ENCODE measurements around the gene IFT43.

The IFT43 gene

DNA sequence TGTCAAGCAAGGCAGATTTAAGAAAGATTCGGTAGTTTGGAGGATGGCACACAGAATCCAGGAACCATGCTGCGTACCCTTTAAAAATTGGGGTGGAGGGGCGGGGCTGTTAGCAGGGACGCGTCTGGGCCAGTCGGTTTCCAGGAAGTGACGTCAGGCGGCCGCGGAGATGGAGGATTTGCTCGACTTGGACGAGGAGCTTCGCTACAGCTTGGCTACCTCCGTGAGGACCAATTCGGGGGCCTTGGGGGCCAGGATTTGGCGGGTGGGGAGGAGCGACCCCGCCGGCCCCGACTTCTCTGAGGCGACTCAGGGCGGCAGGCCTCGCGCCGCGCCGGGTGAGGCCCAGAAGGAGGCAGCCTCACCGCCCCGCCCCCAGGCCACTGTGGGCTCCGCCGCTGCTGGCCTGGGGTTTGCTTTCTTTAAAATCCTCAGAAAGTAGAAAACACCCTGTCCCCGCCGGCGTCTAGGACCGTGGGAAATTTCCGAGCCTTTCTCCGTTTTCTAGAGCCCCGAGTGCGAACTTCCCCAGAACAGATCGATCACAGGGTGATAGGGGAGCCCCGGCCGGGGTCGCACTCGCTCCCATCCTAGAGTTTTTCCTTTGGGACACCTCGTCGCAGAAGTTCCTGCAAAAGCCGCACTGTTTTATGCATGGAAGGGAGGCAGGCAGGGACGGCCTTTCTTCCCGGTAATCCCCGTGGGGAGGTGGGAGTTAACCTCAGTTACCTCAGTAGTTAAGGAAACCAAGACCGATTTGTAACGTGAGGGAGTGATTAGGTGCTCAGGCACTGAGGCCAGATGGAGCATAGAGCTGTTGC is at the start of gene IFT43:
TSS of gene IFT43 (plus strand) at position 146 of the 821 bp plus-strand sequence. CDS start at position 170, 24 bp downstream.
- Histone ChIP-seq H3K36me3 (ENCODE audit: control insufficient read depth in 5 of 5, insufficient read depth in 5 of 5, low read length in 5 of 5) (peaks cover 0 to 8% (median 2%) of the 10 kb centered on the region in 5 donors), H3K9ac (ENCODE audit: low read length in 5 of 5) (peak within 1 kb of the TSS; percentile 75 to 96 (median 88)), H3K27ac (ENCODE audit: low read depth, low read length) (peak within 1 kb of the TSS; percentile 78), H3K9me3 (ENCODE audit: control insufficient read depth in 5 of 5, low read length in 5 of 5) (no peaks in the 10 kb centered on the region), H3K4me1 (ENCODE audit: control insufficient read depth in 5 of 5, insufficient read depth in 5 of 5, low read length in 5 of 5) (peaks cover 10 to 53% (median 42%) of the 10 kb centered on the region in 5 donors), H3K27me3 (ENCODE audit: control insufficient read depth in 5 of 5, insufficient read depth in 4 of 5, low read length in 5 of 5) (no peaks in the 10 kb centered on the region), H3K4me3 (ENCODE audit: low read depth in 1 of 5, low read length in 5 of 5) (peak within 1 kb of the TSS; percentile 70 to 88 (median 81))

GRCh38 chr14:75939200-75939599 is 46.4 kb upstream of the IFT43 start:
- no peak overlapping the region for H3K9ac ChIP-seq (ENCODE audit: low read length in 5 of 5)
- H3K4me1 ChIP-seq (ENCODE audit: control insufficient read depth in 5 of 5, insufficient read depth in 5 of 5, low read length in 5 of 5): no peaks in the 10 kb centered on the region
- H3K27me3 ChIP-seq (ENCODE audit: control insufficient read depth in 5 of 5, insufficient read depth in 4 of 5, low read length in 5 of 5): no peaks in the 10 kb centered on the region

GRCh38 chr14:75941030-75941429 is 44.5 kb upstream of the IFT43 start:
- no peaks in the 10 kb centered on the region for H3K9me3 ChIP-seq (ENCODE audit: control insufficient read depth in 5 of 5, low read length in 5 of 5)
- no peak overlapping the region for H3K4me3 ChIP-seq (ENCODE audit: low read depth in 1 of 5, low read length in 5 of 5)
- H3K27me3 ChIP-seq (ENCODE audit: control insufficient read depth in 5 of 5, insufficient read depth in 4 of 5, low read length in 5 of 5): no peaks in the 10 kb centered on the region
- H3K36me3 ChIP-seq (ENCODE audit: control insufficient read depth in 5 of 5, insufficient read depth in 5 of 5, low read length in 5 of 5): peaks cover 0 to 7% (median 0%) of the 10 kb centered on the region in 5 donors
- no peak overlapping the region for H3K27ac ChIP-seq (ENCODE audit: low read depth, low read length)
- no peak overlapping the region for H3K9ac ChIP-seq (ENCODE audit: low read length in 5 of 5)
- no peaks in the 10 kb centered on the region for H3K4me1 ChIP-seq (ENCODE audit: control insufficient read depth in 5 of 5, insufficient read depth in 5 of 5, low read length in 5 of 5)

More at GRCh38 chr14:75939200-75939599, 46.4 kb upstream of the IFT43 start:
- H3K9me3 ChIP-seq (ENCODE audit: control insufficient read depth in 5 of 5, low read length in 5 of 5): no peaks in the 10 kb centered on the region
- no peak overlapping the region for H3K27ac ChIP-seq (ENCODE audit: low read depth, low read length)
- H3K4me3 ChIP-seq (ENCODE audit: low read depth in 1 of 5, low read length in 5 of 5): no peak overlapping the region
- H3K36me3 ChIP-seq (ENCODE audit: control insufficient read depth in 5 of 5, insufficient read depth in 5 of 5, low read length in 5 of 5): peaks cover 0 to 7% (median 0%) of the 10 kb centered on the region in 5 donors

- H3K4me3 ChIP-seq (ENCODE audit: low read depth in 1 of 5, low read length in 5 of 5): no peak overlapping the region
- no peaks in the 10 kb centered on the region for H3K27me3 ChIP-seq (ENCODE audit: control insufficient read depth in 5 of 5, insufficient read depth in 4 of 5, low read length in 5 of 5)
- no peak overlapping the region for H3K27ac ChIP-seq (ENCODE audit: low read depth, low read length)
Observed at GRCh38 chr14:75944607-75945241, 40.8 kb upstream of the IFT43 start.

DNA sequence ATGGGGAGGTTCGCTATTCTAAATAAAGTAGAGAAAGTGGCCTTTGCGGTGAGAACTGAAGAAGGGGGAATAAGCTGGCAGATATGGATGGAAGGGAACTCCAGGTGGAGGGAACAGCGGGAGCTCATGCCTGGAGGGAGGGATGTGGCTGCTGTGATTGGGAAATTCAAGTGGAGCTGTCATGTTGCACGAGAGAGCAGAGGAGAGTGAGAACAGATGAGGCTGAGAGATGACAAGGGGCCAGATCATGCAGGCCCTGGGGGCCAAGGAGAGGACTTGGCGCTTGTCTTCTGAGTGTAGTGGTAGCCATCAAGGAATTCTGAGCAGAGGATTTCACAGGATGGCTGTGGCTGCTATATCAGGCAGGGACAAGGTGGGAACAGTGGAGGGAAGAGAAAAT is 38.8 kb upstream of the IFT43 start:
- no peaks in the 10 kb centered on the region for H3K9me3 ChIP-seq (ENCODE audit: control insufficient read depth in 5 of 5, low read length in 5 of 5)
- no peaks in the 10 kb centered on the region for H3K27me3 ChIP-seq (ENCODE audit: control insufficient read depth in 5 of 5, insufficient read depth in 4 of 5, low read length in 5 of 5)
- H3K4me3 ChIP-seq (ENCODE audit: low read depth in 1 of 5, low read length in 5 of 5): no peak overlapping the region
- H3K4me1 ChIP-seq (ENCODE audit: control insufficient read depth in 5 of 5, insufficient read depth in 5 of 5, low read length in 5 of 5): no peaks in the 10 kb centered on the region
- H3K36me3 ChIP-seq (ENCODE audit: control insufficient read depth in 5 of 5, insufficient read depth in 5 of 5, low read length in 5 of 5): peaks cover 0 to 7% (median 0%) of the 10 kb centered on the region in 5 donors
- H3K9ac ChIP-seq (ENCODE audit: low read length in 5 of 5): no peak overlapping the region
- no peak overlapping the region for H3K27ac ChIP-seq (ENCODE audit: low read depth, low read length)

More at GRCh38 chr14:75944607-75945241, 40.8 kb upstream of the IFT43 start:
- Histone ChIP-seq H3K36me3 (ENCODE audit: control insufficient read depth in 5 of 5, insufficient read depth in 5 of 5, low read length in 5 of 5) (peaks cover 0 to 7% (median 0%) of the 10 kb centered on the region in 5 donors), H3K4me1 (ENCODE audit: control insufficient read depth in 5 of 5, insufficient read depth in 5 of 5, low read length in 5 of 5) (no peaks in the 10 kb centered on the region), H3K9ac (ENCODE audit: low read length in 5 of 5) (no peak overlapping the region), H3K9me3 (ENCODE audit: control insufficient read depth in 5 of 5, low read length in 5 of 5) (no peaks in the 10 kb centered on the region)

DNA sequence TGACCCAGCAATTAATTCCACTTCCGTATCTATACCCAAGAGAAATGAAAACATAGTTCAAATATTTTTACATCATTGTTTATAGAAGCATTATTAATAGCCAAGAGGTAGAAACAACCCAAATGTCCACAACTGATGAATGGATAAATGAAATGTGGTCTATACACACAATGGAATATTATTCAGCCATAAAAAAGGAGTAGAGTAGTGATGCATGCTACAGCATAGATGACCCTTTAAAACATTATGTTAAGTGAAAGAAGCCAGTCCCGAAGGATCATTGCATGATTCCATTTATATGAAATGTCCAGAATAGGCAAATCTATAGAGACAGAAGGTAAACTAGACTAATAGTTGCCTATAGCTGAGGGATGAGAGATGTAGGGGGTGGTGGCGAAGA is 33.1 kb upstream of the IFT43 start:
- peaks cover 0 to 9% (median 4%) of the 10 kb centered on the region in 5 donors for H3K36me3 ChIP-seq (ENCODE audit: control insufficient read depth in 5 of 5, insufficient read depth in 5 of 5, low read length in 5 of 5)
- H3K9me3 ChIP-seq (ENCODE audit: control insufficient read depth in 5 of 5, low read length in 5 of 5): no peaks in the 10 kb centered on the region
- no peak overlapping the region for H3K4me3 ChIP-seq (ENCODE audit: low read depth in 1 of 5, low read length in 5 of 5)
- no peak overlapping the region for H3K9ac ChIP-seq (ENCODE audit: low read length in 5 of 5)
- no peaks in the 10 kb centered on the region for H3K4me1 ChIP-seq (ENCODE audit: control insufficient read depth in 5 of 5, insufficient read depth in 5 of 5, low read length in 5 of 5)
- H3K27ac ChIP-seq (ENCODE audit: low read depth, low read length): no peak overlapping the region
- H3K27me3 ChIP-seq (ENCODE audit: control insufficient read depth in 5 of 5, insufficient read depth in 4 of 5, low read length in 5 of 5): no peaks in the 10 kb centered on the region

DNA sequence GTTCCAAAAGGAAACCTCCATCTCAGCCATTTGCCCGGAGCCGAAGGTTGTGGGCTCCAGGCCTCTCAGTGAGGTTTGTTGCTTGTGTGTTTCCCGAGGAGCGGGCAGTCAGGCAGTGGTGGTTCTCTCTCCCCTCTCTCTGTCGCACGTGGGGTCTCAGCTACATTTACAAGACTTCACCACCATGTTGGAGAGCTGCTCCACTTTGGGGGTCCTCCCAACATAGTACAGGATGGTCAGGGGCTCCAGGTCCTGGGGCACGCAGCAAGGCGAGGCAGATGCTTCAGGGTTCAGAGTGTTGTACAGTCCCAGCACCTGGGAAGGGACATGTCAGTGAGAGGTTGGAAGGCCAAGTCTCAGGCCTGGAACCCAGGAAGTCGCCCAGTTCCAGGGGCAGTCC is 26.5 kb upstream of the IFT43 start:
- Histone ChIP-seq H3K27ac (ENCODE audit: low read depth, low read length) (no peak overlapping the region), H3K36me3 (ENCODE audit: control insufficient read depth in 5 of 5, insufficient read depth in 5 of 5, low read length in 5 of 5) (peaks cover 0 to 38% (median 16%) of the 10 kb centered on the region in 5 donors), H3K27me3 (ENCODE audit: control insufficient read depth in 5 of 5, insufficient read depth in 4 of 5, low read length in 5 of 5) (no peaks in the 10 kb centered on the region), H3K4me1 (ENCODE audit: control insufficient read depth in 5 of 5, insufficient read depth in 5 of 5, low read length in 5 of 5) (no peaks in the 10 kb centered on the region), H3K4me3 (ENCODE audit: low read depth in 1 of 5, low read length in 5 of 5) (no peak overlapping the region), H3K9ac (ENCODE audit: low read length in 5 of 5) (no peak overlapping the region), H3K9me3 (ENCODE audit: control insufficient read depth in 5 of 5, low read length in 5 of 5) (no peaks in the 10 kb centered on the region)

DNA sequence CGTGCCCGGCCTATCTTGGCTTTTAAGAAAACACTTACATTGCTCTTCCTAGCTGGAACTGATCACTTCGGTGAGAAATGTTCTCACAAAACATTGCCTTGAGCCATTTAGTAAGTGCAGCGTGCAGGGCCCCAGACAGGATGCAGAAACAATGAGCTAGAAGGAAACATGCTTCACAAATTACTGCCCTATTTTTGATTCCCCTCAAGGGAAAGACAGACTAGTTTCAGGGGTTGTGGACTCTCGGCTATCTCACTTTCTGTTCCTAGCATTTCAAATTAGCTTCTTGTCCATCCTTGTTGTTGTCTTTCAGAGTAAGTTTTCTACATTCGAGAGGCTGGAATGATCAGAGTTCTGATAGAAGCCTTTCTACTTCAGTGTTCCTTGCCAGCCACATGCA is 25.3 kb upstream of the IFT43 start:
- no peaks in the 10 kb centered on the region for H3K9me3 ChIP-seq (ENCODE audit: control insufficient read depth in 5 of 5, low read length in 5 of 5)
- no peak overlapping the region for H3K9ac ChIP-seq (ENCODE audit: low read length in 5 of 5)
- H3K27ac ChIP-seq (ENCODE audit: low read depth, low read length): no peak overlapping the region
- no peak overlapping the region for H3K4me3 ChIP-seq (ENCODE audit: low read depth in 1 of 5, low read length in 5 of 5)
- peaks cover 3 to 44% (median 18%) of the 10 kb centered on the region in 5 donors for H3K36me3 ChIP-seq (ENCODE audit: control insufficient read depth in 5 of 5, insufficient read depth in 5 of 5, low read length in 5 of 5)
- H3K4me1 ChIP-seq (ENCODE audit: control insufficient read depth in 5 of 5, insufficient read depth in 5 of 5, low read length in 5 of 5): no peaks in the 10 kb centered on the region
- no peaks in the 10 kb centered on the region for H3K27me3 ChIP-seq (ENCODE audit: control insufficient read depth in 5 of 5, insufficient read depth in 4 of 5, low read length in 5 of 5)

- no peak overlapping the region for H3K4me3 ChIP-seq (ENCODE audit: low read depth in 1 of 5, low read length in 5 of 5)
- no peaks in the 10 kb centered on the region for H3K4me1 ChIP-seq (ENCODE audit: control insufficient read depth in 5 of 5, insufficient read depth in 5 of 5, low read length in 5 of 5)
- no peaks in the 10 kb centered on the region for H3K27me3 ChIP-seq (ENCODE audit: control insufficient read depth in 5 of 5, insufficient read depth in 4 of 5, low read length in 5 of 5)
- no peak overlapping the region for H3K27ac ChIP-seq (ENCODE audit: low read depth, low read length)
- no peaks in the 10 kb centered on the region for H3K9me3 ChIP-seq (ENCODE audit: control insufficient read depth in 5 of 5, low read length in 5 of 5)
- no peak overlapping the region for H3K9ac ChIP-seq (ENCODE audit: low read length in 5 of 5)
- H3K36me3 ChIP-seq (ENCODE audit: control insufficient read depth in 5 of 5, insufficient read depth in 5 of 5, low read length in 5 of 5): peaks cover 3 to 50% (median 26%) of the 10 kb centered on the region in 5 donors
Observed at GRCh38 chr14:75961662-75962061, 23.9 kb upstream of the IFT43 start.

DNA sequence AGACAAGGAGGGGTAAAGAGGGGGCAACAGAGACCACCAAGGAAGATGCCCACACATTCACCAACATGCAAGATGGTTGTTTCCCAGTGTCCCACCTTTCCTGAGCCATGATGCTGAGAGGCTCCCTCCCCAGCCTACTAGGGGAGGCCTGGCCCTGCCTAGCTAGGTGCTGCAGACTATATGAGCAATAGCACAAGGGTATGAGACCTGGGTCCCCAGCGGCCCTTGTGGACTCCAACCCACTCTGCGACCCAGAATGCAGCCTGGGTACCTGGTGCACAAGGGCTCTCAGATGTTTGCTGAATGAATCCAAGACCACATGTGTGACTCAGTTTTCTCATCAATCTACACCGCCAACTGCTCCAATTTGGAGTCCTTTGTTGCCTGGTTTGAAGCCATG is 17.7 kb upstream of the IFT43 start:
- H3K27ac ChIP-seq (ENCODE audit: low read depth, low read length): no peak overlapping the region
- no peak overlapping the region for H3K4me3 ChIP-seq (ENCODE audit: low read depth in 1 of 5, low read length in 5 of 5)
- H3K4me1 ChIP-seq (ENCODE audit: control insufficient read depth in 5 of 5, insufficient read depth in 5 of 5, low read length in 5 of 5): peaks cover 3 to 41% (median 18%) of the 10 kb centered on the region in 5 donors
- H3K27me3 ChIP-seq (ENCODE audit: control insufficient read depth in 5 of 5, insufficient read depth in 4 of 5, low read length in 5 of 5): no peaks in the 10 kb centered on the region
- no peaks in the 10 kb centered on the region for H3K9me3 ChIP-seq (ENCODE audit: control insufficient read depth in 5 of 5, low read length in 5 of 5)
- H3K9ac ChIP-seq (ENCODE audit: low read length in 5 of 5): no peak overlapping the region
- peaks cover 3 to 38% (median 31%) of the 10 kb centered on the region in 5 donors for H3K36me3 ChIP-seq (ENCODE audit: control insufficient read depth in 5 of 5, insufficient read depth in 5 of 5, low read length in 5 of 5)
